G401.6 (cell line): ENCODE results near the gene ITFG2.
A peak's percentile ranks its signal among the peaks of the same experiment; 100 is the strongest.
"Not testable (repeated sequence)": the region's sequence is repeated elsewhere in the genome, so short reads cannot be mapped to it uniquely, and the experiment has no call there.

Experiments
- FAIRE-seq: peaks from 2 replicates; lab custom pipeline; 2012; peaks lifted over from hg19 to GRCh38; lab: Jason Lieb, UNC

Gene ITFG2

DNA sequence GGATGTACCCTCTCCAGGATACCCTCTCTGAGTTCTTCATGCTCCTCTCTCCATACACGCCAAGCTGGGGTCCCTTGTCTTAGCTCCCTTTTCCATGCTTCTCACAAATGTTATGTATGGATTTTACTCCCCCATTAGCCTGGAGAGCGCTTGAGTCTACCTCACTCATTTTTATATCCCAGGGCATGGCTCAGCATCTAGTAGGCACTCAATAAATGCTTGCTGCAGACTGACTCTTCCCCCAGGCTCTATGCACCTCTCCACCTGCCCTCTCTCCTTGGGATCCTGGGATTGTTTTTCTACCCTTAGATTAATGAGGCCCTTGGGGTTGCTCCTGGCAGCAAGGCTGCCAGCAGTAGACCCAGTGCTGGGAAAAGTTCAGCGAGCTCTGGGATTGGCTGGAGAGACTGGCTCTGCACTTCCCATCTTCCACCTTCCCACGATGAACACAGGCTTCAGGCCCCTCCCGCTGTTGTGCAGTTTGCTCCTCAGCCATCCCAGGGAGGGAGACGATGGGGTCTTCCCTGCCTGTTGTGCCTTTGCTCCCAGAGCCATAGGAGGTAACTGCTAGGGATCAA, 20.2 kb downstream of the ITFG2 start:
- no peak for FAIRE-seq

DNA sequence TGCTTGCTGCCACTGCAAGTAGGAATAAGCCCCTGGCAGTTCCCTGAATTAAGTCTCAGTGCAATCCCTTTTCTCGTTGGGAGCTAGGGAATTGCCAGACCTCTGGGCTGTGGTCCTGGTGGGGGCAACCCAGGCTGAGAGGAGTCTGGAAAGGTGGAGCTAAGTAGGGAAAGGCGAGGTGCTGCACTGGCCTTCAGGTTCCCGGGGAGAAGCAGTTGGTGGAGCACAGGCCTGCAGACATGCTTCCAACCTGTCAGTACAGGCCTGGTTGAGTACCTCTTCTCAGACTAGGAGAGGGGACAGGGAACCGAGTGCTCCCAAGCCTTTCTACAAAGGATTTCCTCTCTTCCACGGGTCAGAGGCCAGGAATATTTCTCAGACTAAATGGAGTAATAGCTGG, 20.9 kb downstream of the ITFG2 start:
- no peak for FAIRE-seq

DNA sequence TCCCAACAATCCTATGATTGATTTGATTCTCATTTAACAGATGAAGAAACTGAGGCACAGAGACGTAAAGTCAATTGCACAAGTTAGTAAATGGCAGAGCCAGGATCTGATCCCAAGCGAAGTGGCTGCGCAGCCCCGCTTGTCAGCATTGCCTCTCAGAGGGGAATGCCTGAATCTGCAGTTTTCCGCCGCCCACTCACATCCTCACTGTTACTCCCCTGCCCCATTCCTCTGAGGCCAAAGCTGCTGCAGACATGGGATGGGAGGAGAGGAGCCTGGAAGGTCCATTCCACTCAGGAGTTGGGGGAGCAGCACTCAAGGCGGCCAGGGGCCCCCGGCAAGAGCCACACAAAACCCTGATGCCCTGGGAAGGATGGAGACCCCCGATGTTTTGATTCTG, 21.3 kb downstream of the ITFG2 start:
- no peak for FAIRE-seq

DNA sequence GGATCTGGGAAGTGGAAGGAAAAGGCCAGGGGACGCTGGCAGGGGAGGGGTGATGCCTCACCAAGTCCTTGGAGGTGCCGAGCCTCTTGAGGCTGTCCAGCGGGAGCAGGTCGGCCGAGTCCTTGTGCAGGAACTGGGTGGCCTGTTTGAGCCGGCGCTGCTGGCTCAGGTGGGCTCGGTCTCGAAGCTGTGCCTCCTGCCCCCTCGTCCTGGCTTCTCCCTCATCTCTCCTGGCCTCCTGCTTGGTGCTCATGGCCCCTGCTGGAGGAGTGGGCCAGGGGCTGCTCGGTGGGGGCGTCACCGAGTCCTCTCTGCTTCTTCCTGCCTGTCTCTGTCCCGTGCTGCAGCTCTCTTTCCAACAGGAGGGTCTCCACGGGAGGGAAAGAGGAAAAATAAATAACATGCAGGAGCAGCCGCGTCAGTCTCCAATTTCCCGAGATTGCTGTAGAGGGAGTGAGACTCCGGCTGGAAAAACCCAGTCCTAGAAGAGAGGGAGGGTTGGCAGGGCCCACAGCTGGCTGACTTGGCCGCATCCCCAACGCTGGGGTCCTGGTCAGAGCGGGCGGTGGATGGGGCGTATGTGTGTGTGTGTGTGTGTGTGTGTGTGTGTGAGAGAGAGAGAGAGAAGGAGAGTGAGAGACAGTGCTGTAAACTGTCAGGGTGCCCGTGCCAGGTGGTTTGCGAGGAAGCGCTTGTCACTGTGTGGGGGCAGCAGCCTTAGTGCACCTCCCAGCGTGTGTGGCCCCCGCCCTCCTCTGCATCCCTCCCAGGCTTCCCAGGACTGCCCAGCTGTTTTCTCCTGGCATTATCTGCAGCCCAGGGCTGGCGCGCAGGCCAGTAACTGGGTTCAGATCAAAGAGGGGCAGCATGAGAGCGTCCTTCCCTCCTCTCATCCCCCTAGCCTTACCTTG, 22.4 kb downstream of the ITFG2 start, which contains the start of gene NRIP2:
TSS of gene NRIP2 (minus strand) at position 455 of the 911 bp plus-strand sequence. CDS start at position 403, 52 bp downstream.
- no peak for FAIRE-seq

DNA sequence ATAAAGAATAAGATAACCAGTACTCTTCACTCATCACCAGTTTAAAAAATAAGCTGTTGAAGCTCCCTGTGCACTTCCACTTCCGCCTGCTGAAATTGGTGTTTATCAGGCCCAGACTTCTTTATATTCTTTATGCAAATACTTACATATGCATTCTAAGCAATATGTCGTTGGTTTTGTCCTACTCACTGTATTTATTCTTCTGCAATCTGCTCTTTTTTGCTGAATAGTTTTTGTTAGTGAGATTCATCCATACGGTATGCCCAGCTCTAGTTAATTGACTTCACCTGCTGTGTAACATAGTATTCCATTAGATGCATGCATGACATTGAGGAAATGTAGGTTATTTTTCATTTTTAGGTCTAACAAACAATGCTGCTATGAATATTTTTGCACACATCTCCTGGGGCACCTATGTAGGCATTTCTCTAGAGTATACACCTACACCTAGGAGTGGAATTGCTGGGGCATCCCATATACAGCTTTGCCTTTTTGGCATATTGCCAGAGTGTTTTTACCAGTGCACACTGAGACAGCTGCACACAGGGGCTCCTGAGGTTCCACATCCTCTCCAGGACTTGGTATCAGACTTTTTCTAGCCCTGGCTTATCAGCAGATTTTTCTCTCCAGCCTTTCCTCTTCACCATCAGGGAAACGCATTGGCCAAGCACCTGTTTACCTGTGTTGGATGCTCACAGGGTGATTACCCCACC, 23.4 kb downstream of the ITFG2 start:
- no peak for FAIRE-seq

- FAIRE-seq, result no peak
These were observed 24.1 kb downstream of the ITFG2 start for GRCh38 chr12:2836574-2836973.

DNA sequence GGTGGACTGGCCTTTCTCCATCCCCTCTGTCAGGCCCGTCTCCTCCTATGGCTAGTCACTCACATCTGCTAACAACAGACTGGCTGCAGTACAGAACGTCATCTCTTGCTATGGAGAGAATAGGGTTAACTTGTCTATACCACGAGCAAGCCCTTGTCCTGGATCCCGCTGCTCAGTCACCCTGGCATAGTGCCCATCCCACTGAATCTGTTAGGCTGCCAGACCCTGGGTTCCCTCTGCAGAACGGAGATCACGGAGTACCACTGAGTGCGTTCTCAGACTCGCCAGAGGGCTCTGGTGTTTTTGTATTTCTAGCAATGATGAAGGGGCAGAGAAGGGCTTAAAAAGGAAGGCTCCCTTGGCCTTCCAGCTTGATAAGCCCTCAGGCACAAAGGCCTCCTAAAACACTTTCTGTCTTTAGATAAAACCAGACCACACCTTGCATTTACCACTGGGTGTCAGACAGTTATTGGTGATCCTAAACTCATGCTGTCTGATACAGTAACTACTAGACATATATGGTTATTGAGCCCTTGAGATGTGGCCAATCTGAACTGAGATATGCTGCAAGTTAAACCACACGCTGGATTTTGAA, 28.7 kb downstream of the ITFG2 start:
- FAIRE-seq, result no peak

- no peak for FAIRE-seq
These were observed 30.5 kb downstream of the ITFG2 start for GRCh38 chr12:2842948-2843347.

DNA sequence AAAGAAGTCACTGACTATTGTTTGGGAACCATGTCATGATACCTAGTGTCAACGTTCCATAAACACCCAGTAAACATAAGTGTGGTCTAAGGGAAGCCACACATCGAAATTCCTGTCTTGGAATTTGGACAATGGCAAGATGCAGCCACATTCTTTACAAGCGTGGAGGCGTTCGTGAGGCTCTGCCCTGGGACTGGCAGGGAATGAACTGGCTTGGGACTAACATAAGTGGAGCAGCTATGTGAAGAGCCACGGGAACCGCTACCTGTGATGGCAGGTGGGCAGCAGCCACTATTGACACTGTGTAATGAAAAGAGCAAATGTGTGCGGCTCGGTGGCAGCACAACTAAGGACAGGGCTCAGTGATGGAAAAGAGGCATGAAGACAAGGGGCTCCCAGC, 32.3 kb downstream of the ITFG2 start:
- FAIRE-seq, result no peak

- no peak for FAIRE-seq
These were observed 32.8 kb downstream of the ITFG2 start for GRCh38 chr12:2845280-2845679.

DNA sequence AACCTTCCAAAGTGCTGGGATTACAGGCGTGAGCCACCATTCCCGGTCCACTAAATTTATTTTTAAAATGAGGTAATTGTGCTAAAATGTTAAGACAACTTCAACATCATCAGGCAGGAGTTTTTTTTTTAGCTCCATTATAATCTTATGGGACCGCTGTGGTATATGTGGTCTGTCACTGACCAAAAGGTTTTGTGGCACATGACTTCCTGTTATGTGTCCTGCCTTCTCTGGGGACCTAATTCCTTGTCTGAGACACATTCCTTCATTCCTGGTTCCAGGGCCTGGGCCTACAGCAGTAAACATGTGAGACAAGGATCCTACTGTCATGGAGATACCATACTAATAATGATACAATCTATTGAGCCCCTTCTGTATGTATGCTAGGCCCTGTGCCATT, 39.5 kb downstream of the ITFG2 start:
- no peak for FAIRE-seq

DNA sequence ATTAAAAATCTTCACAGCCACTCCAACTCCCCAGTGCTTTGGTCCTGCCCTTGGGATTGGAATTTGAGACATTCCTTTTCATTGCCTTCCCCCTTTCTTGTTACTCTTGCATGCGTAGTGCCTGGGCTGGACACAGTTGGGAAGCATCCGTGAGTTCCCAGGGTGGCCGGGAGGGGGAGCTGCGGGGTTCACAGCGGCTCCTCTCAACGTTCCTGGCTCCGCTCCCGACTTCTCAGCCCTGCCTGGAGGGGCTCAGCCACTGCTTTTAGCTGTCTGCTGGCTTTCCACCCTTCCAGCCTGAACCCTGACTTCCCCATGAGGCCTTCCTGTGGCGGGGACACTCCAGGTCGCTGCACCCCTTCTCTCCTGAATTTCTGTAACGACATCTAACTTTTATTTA, 41.2 kb downstream of the ITFG2 start:
- peak; percentile 95 for FAIRE-seq

DNA sequence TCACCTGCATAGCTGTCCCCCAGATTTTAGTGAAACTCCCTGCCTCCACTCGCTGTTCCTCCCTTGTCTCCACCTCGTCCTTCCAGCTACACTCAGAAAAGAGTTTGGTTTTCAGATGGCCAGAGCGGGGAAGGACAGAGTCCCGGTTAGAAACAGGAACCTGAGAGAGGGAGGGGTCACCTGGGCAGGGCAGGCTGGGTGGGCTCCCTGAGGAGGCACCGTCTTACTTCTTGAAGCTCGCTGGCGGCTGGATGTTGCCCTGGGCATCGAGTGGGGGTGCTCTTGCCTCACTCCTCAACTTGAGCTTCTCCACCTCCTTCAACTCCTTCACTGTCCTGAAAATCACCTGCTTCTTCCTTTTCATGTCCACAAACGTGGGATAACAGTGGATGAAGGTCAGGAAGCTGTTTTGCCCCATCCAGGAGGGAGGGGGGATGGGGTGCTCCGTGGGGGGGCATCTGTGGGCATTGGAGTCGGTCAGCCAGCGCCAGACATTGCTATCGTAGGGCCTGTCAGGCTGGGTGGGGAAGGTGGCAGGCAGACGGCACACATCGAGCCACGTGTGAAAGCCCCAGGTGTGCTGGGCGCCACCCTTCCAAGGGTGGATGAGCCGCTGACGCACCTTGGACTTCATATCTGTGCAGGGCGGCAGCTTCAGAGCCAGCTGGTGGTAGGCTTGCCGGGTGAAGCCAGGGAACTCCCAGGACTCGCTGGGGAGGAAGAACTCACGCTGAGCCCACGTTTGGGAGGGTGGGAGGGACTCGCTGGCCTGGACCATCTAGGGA, 42.4 kb downstream of the ITFG2 start:
- no peak for FAIRE-seq

GRCh38 chr12:2855546-2855945, 43.1 kb downstream of the ITFG2 start:
- no peak for FAIRE-seq

DNA sequence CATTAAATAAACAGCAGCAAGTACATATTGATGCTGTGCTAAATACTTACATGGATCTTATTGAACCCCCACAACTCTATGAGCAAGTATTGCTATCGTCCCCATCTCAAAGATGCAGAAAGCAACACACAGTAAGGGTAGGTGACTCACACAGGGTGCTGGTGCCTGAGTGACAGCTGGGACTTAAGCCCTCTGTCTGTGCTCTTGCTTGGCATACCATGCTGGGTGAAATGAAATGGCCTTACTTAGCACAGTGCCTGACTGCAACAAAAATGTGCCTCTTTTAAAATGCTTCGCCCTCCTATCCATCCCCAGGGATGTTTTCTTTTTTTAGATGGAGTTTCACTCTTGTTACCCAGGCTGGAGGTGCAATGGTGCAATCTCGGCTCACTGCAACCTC, 43.6 kb downstream of the ITFG2 start:
- no peak for FAIRE-seq

DNA sequence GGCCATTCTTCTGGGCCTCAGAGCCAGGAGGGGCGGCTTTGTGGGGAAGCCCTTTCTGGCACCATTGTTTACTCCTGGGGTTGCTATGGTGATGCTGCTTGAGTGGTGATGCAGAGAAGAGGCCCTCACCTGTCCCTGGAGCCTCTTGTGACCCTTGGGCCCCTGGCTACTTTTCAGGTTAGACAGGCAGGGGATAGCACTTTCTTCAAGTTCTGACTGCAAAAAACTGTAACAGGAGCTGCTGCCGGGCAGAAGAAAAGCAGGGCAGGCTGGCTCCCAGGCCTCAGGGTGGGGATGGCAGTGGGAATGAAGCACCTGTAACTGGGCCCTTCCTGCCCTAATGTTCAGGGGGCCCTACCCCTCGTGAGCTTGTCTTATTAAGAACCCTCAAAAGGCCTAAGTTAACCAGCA, 44.6 kb downstream of the ITFG2 start, which contains the start of gene TEX52:
TSS of gene TEX52 (minus strand) at position 19 of the 411 bp plus-strand sequence. CDS start at position 6, 13 bp downstream.
- no peak for FAIRE-seq

DNA sequence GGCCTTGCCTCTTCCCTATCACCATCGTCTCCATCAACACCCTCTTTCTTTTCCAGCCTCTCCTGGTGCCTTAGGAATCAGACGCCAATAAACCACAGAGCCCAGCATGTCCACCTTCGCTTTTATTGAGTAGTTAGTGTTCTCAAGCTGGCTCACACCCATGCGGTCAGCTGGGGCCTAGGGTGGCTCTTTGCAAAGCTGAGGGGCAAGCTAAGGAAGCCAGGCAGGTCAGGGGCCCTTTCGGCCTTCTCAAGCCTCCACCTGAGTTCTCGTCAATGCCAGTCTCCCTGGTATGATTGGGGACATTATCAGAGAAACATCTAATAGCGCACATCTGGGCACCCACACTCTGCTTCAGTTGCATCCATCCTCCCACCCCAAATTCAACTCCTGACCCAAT, 45.1 kb downstream of the ITFG2 start:
- no peak for FAIRE-seq

- no peak for FAIRE-seq
These were observed 45.9 kb downstream of the ITFG2 start for GRCh38 chr12:2858334-2858733.

DNA sequence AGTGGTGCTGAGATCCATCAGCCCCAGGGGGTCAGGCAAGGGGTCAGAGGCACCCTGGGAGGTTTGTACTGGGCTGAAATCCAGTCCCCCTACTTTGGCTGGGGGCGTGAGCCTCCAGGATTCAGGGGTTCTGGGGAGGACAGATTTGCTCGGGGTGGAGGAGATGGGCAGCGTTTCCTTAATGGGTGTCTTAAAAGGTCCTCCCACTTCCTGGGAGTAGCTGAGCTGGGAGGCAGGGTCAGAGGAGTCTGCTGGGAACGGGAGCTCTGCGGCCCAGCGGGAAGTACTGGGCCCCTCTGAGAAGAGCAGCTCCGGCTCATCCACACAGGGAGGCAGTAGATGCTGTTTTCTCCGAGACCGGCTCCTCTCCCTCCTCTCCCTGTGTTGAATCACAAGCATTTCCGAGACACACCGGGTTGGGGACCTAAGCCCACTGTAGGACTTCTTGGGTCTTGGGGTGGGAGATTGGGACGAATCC, 46.5 kb downstream of the ITFG2 start:
- no peak for FAIRE-seq

- FAIRE-seq, result no peak
These were observed 47.7 kb downstream of the ITFG2 start for GRCh38 chr12:2860170-2860569.

GRCh38 chr12:2862876-2863275, 50.4 kb downstream of the ITFG2 start:
- no peak for FAIRE-seq

DNA sequence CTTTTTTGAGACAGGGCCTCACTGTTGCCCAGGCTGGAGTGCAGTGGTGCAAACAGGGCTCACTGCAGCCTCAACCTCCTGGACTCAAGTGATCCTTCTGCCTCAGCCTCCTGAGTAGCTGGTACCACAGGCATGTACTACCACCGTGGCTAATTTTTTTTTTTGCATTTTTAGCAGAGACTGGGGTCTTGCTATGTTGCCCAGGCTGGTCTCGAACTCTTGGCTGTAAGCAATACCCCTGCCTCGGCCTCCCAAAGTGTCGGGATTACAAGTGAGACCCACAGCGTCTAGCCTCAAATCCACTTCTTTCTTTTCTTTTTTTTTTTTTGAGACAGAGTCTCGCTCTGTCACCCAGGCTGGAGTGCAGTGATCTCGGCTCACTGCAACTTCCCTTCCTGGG, 50.9 kb downstream of the ITFG2 start:
- not testable (repeated sequence) for FAIRE-seq
